GM12878 (cell line): ENCODE results near the gene FREY1. TPM values are rescaled to one million over a fixed set of nuclear protein-coding genes. Genes with fewer than 3 reads are reported as not detected.

Experiments
- ATAC-seq: fragments of 200-7000 bp; cut with Tn5 transposase; 3 replicates; pipeline ENCODE4 v1.9.1; 2020; ENCODE audit warnings: mild to moderate bottlenecking, moderate library complexity
- BruUV-seq: library from RNA; stranded (reverse); fragments of 400-500 nt; replicated peaks from 2 replicates; lab custom pipeline; 2021; lab: Mats Ljungman, UMichigan
- CTCF ChIA-PET: fragments of 300-600 bp; sonication (Branson Sonifier 250); formaldehyde crosslinking; extraction: SDS; loops from one replicate; lab custom pipeline; 2021; ENCODE audit warnings: inconsistent platforms; lab: Yijun Ruan, JAX
- POLR2A ChIA-PET: fragments of 350-600 bp; formaldehyde crosslinking; extraction: SDS; loops from one replicate; lab custom pipeline; 2021; ENCODE audit warnings: inconsistent platforms; lab: Charles Lee
- RAD21 ChIA-PET: fragments of 300-600 bp; sonication (Branson Sonifier 250); formaldehyde crosslinking; loops from one replicate; lab custom pipeline; 2023; ENCODE audit warnings: antibody characterized with exemption; ENCODE audit not compliant: unreplicated experiment; lab: Charles Lee
- SMC1A ChIA-PET: fragments of 300-600 bp; sonication (Branson Sonifier 250); formaldehyde crosslinking; loops from one replicate; lab custom pipeline; 2023; ENCODE audit not compliant: unreplicated experiment, uncharacterized antibody; lab: Charles Lee
- DNase-seq: peaks from one replicate; pipeline ENCODE4 v3.0.0-alpha.2; 2011; ENCODE audit warnings: low read depth, low spot score
- FAIRE-seq: peaks from 3 replicates; lab custom pipeline; 2011; peaks lifted over from hg19 to GRCh38; lab: Jason Lieb, UNC
- H2AFZ ChIP-seq: 2 replicates; pipeline ENCODE4 v1.6.0; 2011; ENCODE audit warnings: low read depth, low read length, control low read depth; ENCODE audit not compliant: control insufficient read depth
- H3K27ac ChIP-seq: 2 replicates; pipeline ENCODE4 v1.5.1; 2011; ENCODE audit warnings: control low read depth; ENCODE audit not compliant: control insufficient read depth, insufficient read depth
- H3K27me3 ChIP-seq, 2 experiments: replicated peaks in 1 of 2; 2 replicates each; pipeline versions ENCODE4 v1.6.0 to v1.6.1; 2011; ENCODE audit warnings: low read length in 1 of 2; ENCODE audit not compliant: control insufficient read depth in 2 of 2, insufficient read depth in 2 of 2
- H3K36me3 ChIP-seq, 2 experiments: 2 replicates each; pipeline ENCODE4 v1.5.1; 2011; ENCODE audit warnings: low read length in 1 of 2; ENCODE audit not compliant: control insufficient read depth in 2 of 2, insufficient read depth in 2 of 2
- H3K4me1 ChIP-seq: 2 replicates; pipeline ENCODE4 v1.6.1; 2011; ENCODE audit warnings: mild to moderate bottlenecking, low read length, moderate library complexity, mixed read lengths; ENCODE audit not compliant: control insufficient read depth, insufficient read depth
- H3K4me2 ChIP-seq: 2 replicates; pipeline ENCODE4 v1.6.0; 2011; ENCODE audit warnings: control low read depth; ENCODE audit not compliant: control insufficient read depth, insufficient read depth
- H3K4me3 ChIP-seq: fragments of 200-600 bp; sonication (generic); 2 replicates; pipeline ENCODE4 v1.5.1; 2016
- H3K79me2 ChIP-seq: 2 replicates; pipeline ENCODE4 v1.6.0; 2011; ENCODE audit warnings: low read length; ENCODE audit not compliant: control insufficient read depth, insufficient read depth
- H3K9ac ChIP-seq: 2 replicates; pipeline ENCODE4 v1.8.0; 2011; ENCODE audit warnings: low read length, control low read depth, mixed read lengths; ENCODE audit not compliant: control insufficient read depth, insufficient read depth
- H3K9me3 ChIP-seq: replicated peaks from 3 replicates; pipeline ENCODE4 v1.5.1; 2011; ENCODE audit warnings: mild to moderate bottlenecking, low read length; ENCODE audit not compliant: control insufficient read depth, insufficient read depth
- H4K20me1 ChIP-seq: 2 replicates; pipeline ENCODE4 v1.6.0; 2011; ENCODE audit not compliant: control insufficient read depth, insufficient read depth
- CBX3 ChIP-seq: fragments of 200-600 bp; sonication (generic); IDR thresholded peaks from 2 replicates; pipeline ENCODE4 v1.6.1; 2016; ENCODE audit warnings: low read depth, borderline replicate concordance
- IRF3 ChIP-seq: fragments of 450-650 bp; IDR thresholded peaks from 2 replicates; pipeline ENCODE4 v1.6.1; 2014; ENCODE audit warnings: mild to moderate bottlenecking
- MAX ChIP-seq: IDR thresholded peaks from 2 replicates; pipeline ENCODE4 v1.6.1; 2012; ENCODE audit warnings: low read depth, low read length, improper control_type of control experiment
- NR2F1 ChIP-seq: fragments of 450-650 bp; conservative IDR thresholded peaks from 2 replicates; pipeline ENCODE4 v1.6.1; 2017; ENCODE audit warnings: mild to moderate bottlenecking
- TCF7 ChIP-seq: IDR thresholded peaks from 2 replicates; pipeline ENCODE4 v1.6.1; 2014; ENCODE audit warnings: antibody characterized with exemption, borderline replicate concordance
- WGBS: methylation state at CpG from one replicate; pipeline ENCODE4 v1.1.6; 2016; ENCODE audit warnings: low lambda C conversion rate; ENCODE audit not compliant: insufficient replicate concordance, insufficient coverage; ENCODE audit errors: missing lambda C conversion rate; 5-methylcytosine and 5-hydroxymethylcytosine counted together
- in situ Hi-C: fragments of 300-500 bp; cut with MboI; formaldehyde crosslinking; loops from 9 replicates; pipeline ENCODE4 v1.14.3; 2018; ENCODE audit warnings: mixed read lengths
- intact Hi-C: fragments of 100-400 bp; cut with micrococcal nuclease; formaldehyde crosslinking; loops from one replicate; pipeline ENCODE4 v1.14.2; 2022; ENCODE audit not compliant: unreplicated experiment
- polyA plus RNA-seq, 11 experiments: library from polyadenylated mRNA; depleted of rRNA in 4 of 11; unstranded in 6 of 11; stranded (reverse) in 5 of 11; fragments of >200 nt; fragmentation: Nextera tagmentation in 4 of 11; fragmentation: Illumina TruSeq in 1 of 11; extraction: Ambion mirVana in 4 of 11; extraction: Trizol in 1 of 11; gene quantifications; 1 replicate in 1 of 11; 2 replicates in 10 of 11; pipeline versions ENCODE4 v1.2.1 to v1.2.3, GENCODE V29; 2011 to 2016; ENCODE audit warnings: inconsistent platforms in 2 of 11, missing spikeins in 2 of 11, low read depth in 1 of 11
- total RNA-seq, 4 experiments: library from RNA; depleted of rRNA in 3 of 4; stranded (reverse); fragments of >200 nt in 3 of 4; fragmentation: Illumina TruSeq in 1 of 4; extraction: Trizol in 1 of 4; gene quantifications; 2 replicates each; pipeline versions ENCODE4 v1.2.1 to v1.2.3, GENCODE V29; 2013 to 2021

Gene FREY1
- total and polyA plus RNA-seq, 10 of the 15 experiments (the other 5 are each of a cell fraction or from before 2014, with no cell fraction given), result 0.13 to 1.7 (median 0.39) TPM; not detected in 3

- no peak for TF ChIP-seq MAX
- no peak for TF ChIP-seq CBX3
- no peak for TF ChIP-seq NR2F1
- TF ChIP-seq IRF3, result no peak
- no peak for TF ChIP-seq TCF7
- DNase-seq (no peak), ATAC-seq (no peak), FAIRE-seq (no peak)
- H3K9me3 ChIP-seq, result no peaks in the 10 kb centered on the region
- H4K20me1 ChIP-seq, result no peaks in the 10 kb centered on the region
- no peak overlapping the region for H3K27ac ChIP-seq
- no peaks in the 10 kb centered on the region; a peak in 2 of 4 replicates for H3K36me3 ChIP-seq
- 91% methylated on average over 7 of the region's 7 CpGs for WGBS
- RAD21 ChIA-PET, result no interaction called here
- no peaks in the 10 kb centered on the region for H3K79me2 ChIP-seq
- no peak overlapping the region for H3K4me3 ChIP-seq
- CTCF ChIA-PET, result interaction anchor here (1.8 to 3.5 kb wide), 2 partner anchors 7 to 126 kb away, joined by 6 to 8 read pairs; no protein-coding TSS in a partner anchor
- H3K4me1 ChIP-seq, result no peaks in the 10 kb centered on the region
- SMC1A ChIA-PET, result interaction anchor here (0.6 kb wide), 1 partner anchor 54 kb away, joined by 3 read pairs; no protein-coding TSS in a partner anchor
- no peak overlapping the region for H3K4me2 ChIP-seq
- BruUV-seq, result no TSS peak
- no peaks in the 10 kb centered on the region for H3K27me3 ChIP-seq
- POLR2A ChIA-PET, result no interaction called here
- no peak overlapping the region for H2AFZ ChIP-seq
- in situ Hi-C loops, result no loop called here
- intact Hi-C loops, result no loop called here
- no peak overlapping the region for H3K9ac ChIP-seq
Measured at GRCh38 chr11:45879803-45880686, 27.0 kb downstream of the FREY1 start.
